ENCODE data around the gene ALPL. TPM values are rescaled to one million over a fixed set of nuclear protein-coding genes. Genes with fewer than 3 reads are reported as not detected.
"Not testable (repeated sequence)": the region's sequence is repeated elsewhere in the genome, so short reads cannot be mapped to it uniquely, and the experiment has no call there.

The ALPL gene
- total RNA-seq, 1 experiment from 2014 or later: 410 TPM

- peak in 1 of 2 experiments; percentile 49 for DNase-seq (ENCODE audit: low read depth in 1 of 2, low spot score in 2 of 2)
- no peak overlapping the region for H3K4me3 ChIP-seq
These were observed 55.4 kb downstream of the ALPL start for GRCh38 chr1:21564521-21565095.

GRCh38 chr1:21565285-21565684 is 56.1 kb downstream of the ALPL start:
- H3K9me3 ChIP-seq (replicated peaks): no peaks in the 10 kb centered on the region

More at GRCh38 chr1:21564521-21565095, 55.4 kb downstream of the ALPL start:
- H3K36me3 ChIP-seq: peaks cover 79% of the 10 kb centered on the region
- peak overlapping the region; percentile 58 for H3K27ac ChIP-seq
- H3K4me1 ChIP-seq (replicated peaks): peaks cover 53% of the 10 kb centered on the region
- H3K9me3 ChIP-seq (replicated peaks): no peaks in the 10 kb centered on the region
- no peaks in the 10 kb centered on the region for H3K27me3 ChIP-seq (replicated peaks)

GRCh38 chr1:21566361-21566760 is 57.1 kb downstream of the ALPL start:
- Histone ChIP-seq H3K4me1 (replicated peaks) (peaks cover 53% of the 10 kb centered on the region), H3K27ac (peak overlapping the region; percentile 91), H3K36me3 (peaks cover 83% of the 10 kb centered on the region)
- not testable (repeated sequence) for H3K27me3 ChIP-seq (replicated peaks); H3K9me3 ChIP-seq (replicated peaks); H3K4me3 ChIP-seq; DNase-seq (ENCODE audit: low read depth in 1 of 2, low spot score in 2 of 2)

More at GRCh38 chr1:21565285-21565684, 56.1 kb downstream of the ALPL start:
- Histone ChIP-seq H3K4me3 (no peak overlapping the region), H3K36me3 (peaks cover 79% of the 10 kb centered on the region), H3K4me1 (replicated peaks) (peaks cover 53% of the 10 kb centered on the region), H3K27me3 (replicated peaks) (no peaks in the 10 kb centered on the region), H3K27ac (peak overlapping the region; percentile 58)
- no peak for DNase-seq (ENCODE audit: low read depth in 1 of 2, low spot score in 2 of 2)

- Histone ChIP-seq H3K36me3 (peaks cover 86% of the 10 kb centered on the region), H3K4me3 (no peak overlapping the region), H3K9me3 (replicated peaks) (no peaks in the 10 kb centered on the region), H3K27ac (peak overlapping the region; percentile 91), H3K4me1 (replicated peaks) (peaks cover 59% of the 10 kb centered on the region), H3K27me3 (replicated peaks) (no peaks in the 10 kb centered on the region)
- DNase-seq (ENCODE audit: low read depth in 1 of 2, low spot score in 2 of 2): peak; percentile 95 to 97
These were observed 58.2 kb downstream of the ALPL start for GRCh38 chr1:21567241-21568005.

- DNase-seq (ENCODE audit: low read depth in 1 of 2, low spot score in 2 of 2): no peak
- H3K4me3 ChIP-seq: no peak overlapping the region
These were observed 59.0 kb downstream of the ALPL start for GRCh38 chr1:21568006-21568746.

GRCh38 chr1:21568809-21569385 is 59.7 kb downstream of the ALPL start:
- peaks cover 73% of the 10 kb centered on the region for H3K4me1 ChIP-seq (replicated peaks)
- H3K27me3 ChIP-seq (replicated peaks): no peaks in the 10 kb centered on the region
- peak overlapping the region; percentile 91 for H3K27ac ChIP-seq
- H3K4me3 ChIP-seq: no peak overlapping the region
- H3K9me3 ChIP-seq (replicated peaks): no peaks in the 10 kb centered on the region
- H3K36me3 ChIP-seq: peaks cover 80% of the 10 kb centered on the region
- DNase-seq (ENCODE audit: low read depth in 1 of 2, low spot score in 2 of 2): no peak

More at GRCh38 chr1:21568006-21568746, 59.0 kb downstream of the ALPL start:
- Histone ChIP-seq H3K27ac (peak overlapping the region; percentile 91), H3K9me3 (replicated peaks) (no peaks in the 10 kb centered on the region), H3K27me3 (replicated peaks) (no peaks in the 10 kb centered on the region), H3K36me3 (peaks cover 86% of the 10 kb centered on the region), H3K4me1 (replicated peaks) (peaks cover 67% of the 10 kb centered on the region)

GRCh38 chr1:21569820-21570527 is 60.8 kb downstream of the ALPL start:
- peaks cover 70% of the 10 kb centered on the region for H3K36me3 ChIP-seq
- no peaks in the 10 kb centered on the region for H3K27me3 ChIP-seq (replicated peaks)
- peaks cover 73% of the 10 kb centered on the region for H3K4me1 ChIP-seq (replicated peaks)
- no peak overlapping the region for H3K27ac ChIP-seq
- no peak for DNase-seq (ENCODE audit: low read depth in 1 of 2, low spot score in 2 of 2)
- H3K9me3 ChIP-seq (replicated peaks): no peaks in the 10 kb centered on the region
- H3K4me3 ChIP-seq: no peak overlapping the region

GRCh38 chr1:21570528-21570875 is 61.3 kb downstream of the ALPL start:
- peaks cover 73% of the 10 kb centered on the region for H3K4me1 ChIP-seq (replicated peaks)
- no peaks in the 10 kb centered on the region for H3K27me3 ChIP-seq (replicated peaks)
- peaks cover 65% of the 10 kb centered on the region for H3K36me3 ChIP-seq
- no peak overlapping the region for H3K27ac ChIP-seq
- no peak for DNase-seq (ENCODE audit: low read depth in 1 of 2, low spot score in 2 of 2)
- H3K9me3 ChIP-seq (replicated peaks): no peaks in the 10 kb centered on the region
- H3K4me3 ChIP-seq: no peak overlapping the region

GRCh38 chr1:21570885-21571284 is 61.7 kb downstream of the ALPL start:
- Histone ChIP-seq H3K4me3 (no peak overlapping the region), H3K4me1 (replicated peaks) (peaks cover 73% of the 10 kb centered on the region), H3K27me3 (replicated peaks) (no peaks in the 10 kb centered on the region), H3K9me3 (replicated peaks) (no peaks in the 10 kb centered on the region), H3K27ac (no peak overlapping the region), H3K36me3 (peaks cover 65% of the 10 kb centered on the region)
- no peak for DNase-seq (ENCODE audit: low read depth in 1 of 2, low spot score in 2 of 2)

GRCh38 chr1:21572221-21572620 is 63.0 kb downstream of the ALPL start:
- peak in 1 of 2 experiments; percentile 53 for DNase-seq (ENCODE audit: low read depth in 1 of 2, low spot score in 2 of 2)
- Histone ChIP-seq H3K27me3 (replicated peaks) (no peaks in the 10 kb centered on the region), H3K4me1 (replicated peaks) (peaks cover 61% of the 10 kb centered on the region)

GRCh38 chr1:21572735-21573277 is 63.6 kb downstream of the ALPL start:
- Histone ChIP-seq H3K4me1 (replicated peaks) (peaks cover 55% of the 10 kb centered on the region), H3K9me3 (replicated peaks) (no peaks in the 10 kb centered on the region), H3K4me3 (no peak overlapping the region), H3K27ac (no peak overlapping the region), H3K36me3 (peaks cover 56% of the 10 kb centered on the region), H3K27me3 (replicated peaks) (no peaks in the 10 kb centered on the region)
- DNase-seq (ENCODE audit: low read depth in 1 of 2, low spot score in 2 of 2): no peak

More at GRCh38 chr1:21572221-21572620, 63.0 kb downstream of the ALPL start:
- no peak overlapping the region for H3K4me3 ChIP-seq
- H3K9me3 ChIP-seq (replicated peaks): no peaks in the 10 kb centered on the region
- no peak overlapping the region; the same call in 1 of the 2 replicates for H3K27ac ChIP-seq
- peaks cover 58% of the 10 kb centered on the region for H3K36me3 ChIP-seq

GRCh38 chr1:21573475-21573874 is 64.3 kb downstream of the ALPL start:
- DNase-seq (ENCODE audit: low read depth in 1 of 2, low spot score in 2 of 2): no peak
- Histone ChIP-seq H3K27me3 (replicated peaks) (no peaks in the 10 kb centered on the region), H3K27ac (peak overlapping the region; percentile 94), H3K9me3 (replicated peaks) (no peaks in the 10 kb centered on the region), H3K4me1 (replicated peaks) (peaks cover 49% of the 10 kb centered on the region), H3K4me3 (no peak overlapping the region), H3K36me3 (peaks cover 49% of the 10 kb centered on the region)

GRCh38 chr1:21573971-21574465 is 64.8 kb downstream of the ALPL start:
- H3K27ac ChIP-seq: peak overlapping the region; percentile 94
- H3K4me3 ChIP-seq: no peak overlapping the region
- no peaks in the 10 kb centered on the region for H3K9me3 ChIP-seq (replicated peaks)
- DNase-seq (ENCODE audit: low read depth in 1 of 2, low spot score in 2 of 2): peak; percentile 88 to 97
- H3K4me1 ChIP-seq (replicated peaks): peaks cover 49% of the 10 kb centered on the region
- no peaks in the 10 kb centered on the region for H3K27me3 ChIP-seq (replicated peaks)
- H3K36me3 ChIP-seq: peaks cover 43% of the 10 kb centered on the region
